IMR-90 (cell line): ENCODE results near the gene C12orf60. TPM values are rescaled to one million over a fixed set of nuclear protein-coding genes. Genes with fewer than 3 reads are reported as not detected.

Source experiments
- ATAC-seq: fragments of 200-7000 bp; cut with Tn5 transposase; 2 replicates; pipeline ENCODE4 v1.9.1; 2020; ENCODE audit warnings: low read depth, mild to moderate bottlenecking, moderate library complexity
- BruUV-seq: library from RNA; stranded (reverse); fragments of 400-500 nt; replicated peaks from 2 replicates; lab custom pipeline; 2021; lab: Mats Ljungman, UMichigan
- CTCF ChIA-PET: fragments of 300-600 bp; formaldehyde crosslinking; extraction: SDS; loops from one replicate; lab custom pipeline; 2021; ENCODE audit warnings: antibody characterized with exemption; lab: Yijun Ruan, JAX
- POLR2A ChIA-PET: fragments of 300-600 bp; sonication (Branson Sonifier 250); formaldehyde crosslinking; loops from one replicate; lab custom pipeline; 2022; ENCODE audit warnings: antibody characterized with exemption; ENCODE audit not compliant: unreplicated experiment; lab: Charles Lee
- DNase-seq: peaks from one replicate; pipeline ENCODE4 v3.0.0; 2013
- H2AFZ ChIP-seq: replicated peaks from 2 replicates; pipeline ENCODE3; 2013; ENCODE audit warnings: low read length, mild to moderate bottlenecking; ENCODE audit not compliant: poor library complexity
- H2AK5ac ChIP-seq: 2 replicates; pipeline ENCODE4 v1.6.1; 2013; ENCODE audit warnings: low read depth, low read length, inconsistent platforms
- H2AK9ac ChIP-seq: replicated peaks from 2 replicates; pipeline ENCODE3; 2013; ENCODE audit warnings: mild to moderate bottlenecking, low read depth, low read length, moderate library complexity; ENCODE audit not compliant: poor library complexity
- H2BK120ac ChIP-seq: 2 replicates; pipeline ENCODE4 v1.6.1; 2013; ENCODE audit warnings: low read depth, low read length, inconsistent platforms
- H2BK15ac ChIP-seq: 3 replicates; pipeline ENCODE4 v1.6.1; 2013; ENCODE audit warnings: low read depth, low read length, inconsistent platforms
- H2BK20ac ChIP-seq: 2 replicates; pipeline ENCODE4 v1.6.1; 2013; ENCODE audit warnings: low read depth, mild to moderate bottlenecking, inconsistent platforms, low read length, moderate library complexity
- H2BK5ac ChIP-seq: 2 replicates; pipeline ENCODE4 v1.6.1; 2013; ENCODE audit warnings: mild to moderate bottlenecking, low read depth, low read length, inconsistent platforms; ENCODE audit not compliant: poor library complexity, severe bottlenecking
- H3K14ac ChIP-seq: replicated peaks from 2 replicates; pipeline ENCODE4 v1.6.1; 2013; ENCODE audit warnings: low read depth, low read length, inconsistent platforms
- H3K18ac ChIP-seq: 2 replicates; pipeline ENCODE4 v1.6.1; 2013; ENCODE audit warnings: low read depth, low read length, control low read depth
- H3K23ac ChIP-seq: 2 replicates; pipeline ENCODE4 v1.6.1; 2013; ENCODE audit warnings: low read depth, low read length, inconsistent platforms
- H3K27ac ChIP-seq: 2 replicates; pipeline ENCODE4 v1.5.1; 2013; ENCODE audit warnings: mild to moderate bottlenecking, control low read depth, low read length; ENCODE audit not compliant: insufficient read depth
- H3K27me3 ChIP-seq: 2 replicates; pipeline ENCODE4 v1.6.1; 2013; ENCODE audit warnings: low read length; ENCODE audit not compliant: control insufficient read depth, insufficient read depth
- H3K36me3 ChIP-seq: 2 replicates; pipeline ENCODE4 v1.6.1; 2013; ENCODE audit warnings: low read length, mixed read lengths; ENCODE audit not compliant: control insufficient read depth, insufficient read depth
- H3K4ac ChIP-seq: 2 replicates; pipeline ENCODE4 v1.6.1; 2013; ENCODE audit warnings: low read depth, low read length, inconsistent platforms
- H3K4me1 ChIP-seq: 2 replicates; pipeline ENCODE4 v1.6.1; 2013; ENCODE audit warnings: low read length, mixed read lengths; ENCODE audit not compliant: control insufficient read depth, insufficient read depth
- H3K4me2 ChIP-seq: 2 replicates; pipeline ENCODE4 v1.6.1; 2013; ENCODE audit warnings: low read depth, mild to moderate bottlenecking, control low read depth, low read length, moderate library complexity
- H3K4me3 ChIP-seq: 2 replicates; pipeline ENCODE4 v1.5.1; 2013; ENCODE audit warnings: low read depth, mild to moderate bottlenecking, control low read depth, low read length, moderate library complexity; ENCODE audit not compliant: insufficient read depth
- H3K56ac ChIP-seq: 2 replicates; pipeline ENCODE4 v1.6.1; 2013; ENCODE audit warnings: low read length, inconsistent platforms; ENCODE audit not compliant: insufficient read depth; ENCODE audit errors: extremely low read depth
- H3K79me1 ChIP-seq, 2 experiments: 2 replicates each; pipeline ENCODE4 v1.6.1; 2013; ENCODE audit warnings: low read length in 2 of 2, inconsistent platforms in 1 of 2, low read depth in 1 of 2
- H3K9ac ChIP-seq: 2 replicates; pipeline ENCODE4 v1.6.1; 2013; ENCODE audit warnings: low read depth, low read length, control low read depth
- H3K9me1 ChIP-seq: 2 replicates; pipeline ENCODE4 v1.6.1; 2013; ENCODE audit warnings: low read length, inconsistent platforms; ENCODE audit not compliant: insufficient read depth
- H3K9me3 ChIP-seq: 2 replicates; pipeline ENCODE4 v1.6.1; 2013; ENCODE audit warnings: low read length; ENCODE audit not compliant: control insufficient read depth, insufficient read depth
- H4K20me1 ChIP-seq: 2 replicates; pipeline ENCODE4 v1.6.1; 2013; ENCODE audit warnings: low read length, inconsistent platforms; ENCODE audit not compliant: insufficient read depth
- H4K5ac ChIP-seq: 2 replicates; pipeline ENCODE4 v1.6.1; 2013; ENCODE audit warnings: mild to moderate bottlenecking, low read depth, low read length, control low read depth
- H4K8ac ChIP-seq, 2 experiments: 2 replicates each; pipeline ENCODE4 v1.6.1; 2013; ENCODE audit warnings: low read depth in 2 of 2, low read length in 2 of 2, control low read depth in 1 of 2, inconsistent platforms in 1 of 2
- H4K91ac ChIP-seq: 2 replicates; pipeline ENCODE4 v1.6.1; 2013; ENCODE audit warnings: low read depth, low read length, inconsistent platforms; ENCODE audit not compliant: insufficient read depth
- BHLHE40 ChIP-seq: fragments of 150-350 bp; IDR thresholded peaks from 2 replicates; pipeline ENCODE4 v1.6.1; 2016; ENCODE audit warnings: mild to moderate bottlenecking, low read depth, low read length
- CEBPB ChIP-seq: IDR thresholded peaks from 2 replicates; pipeline ENCODE4 v1.6.1; 2012; ENCODE audit warnings: low read depth, low read length, improper control_type of control experiment
- CHD1 ChIP-seq: IDR thresholded peaks from 2 replicates; pipeline ENCODE4 v1.6.1; 2012; ENCODE audit warnings: low read depth, low read length, improper control_type of control experiment
- CTCF ChIP-seq: conservative IDR thresholded peaks from 2 replicates; pipeline ENCODE4 v1.5.1; 2012; ENCODE audit warnings: mild to moderate bottlenecking, low read depth, low read length, improper control_type of control experiment
- ELK1 ChIP-seq: fragments of 150-350 bp; IDR thresholded peaks from 2 replicates; pipeline ENCODE4 v1.6.1; 2016; ENCODE audit warnings: low read depth, mild to moderate bottlenecking, low read length, moderate library complexity, borderline replicate concordance
- FOS ChIP-seq: fragments of 150-350 bp; IDR thresholded peaks from 2 replicates; pipeline ENCODE4 v1.6.1; 2016; ENCODE audit warnings: low read depth, low read length
- MAFK ChIP-seq: IDR thresholded peaks from 2 replicates; pipeline ENCODE4 v1.6.1; 2012; ENCODE audit warnings: low read depth, low read length, improper control_type of control experiment
- MAZ ChIP-seq: IDR thresholded peaks from 2 replicates; pipeline ENCODE4 v1.6.1; 2012; ENCODE audit warnings: low read depth, mild to moderate bottlenecking, low read length, improper control_type of control experiment, moderate library complexity, borderline replicate concordance
- MXI1 ChIP-seq: IDR thresholded peaks from 2 replicates; pipeline ENCODE4 v1.6.1; 2012; ENCODE audit warnings: low read depth, mild to moderate bottlenecking, low read length, moderate library complexity, borderline replicate concordance
- NFE2L2 ChIP-seq: fragments of 150-350 bp; IDR thresholded peaks from 2 replicates; pipeline ENCODE4 v1.6.1; 2016; ENCODE audit warnings: low read depth, mild to moderate bottlenecking, low read length
- POLR2A ChIP-seq: IDR thresholded peaks from 2 replicates; pipeline ENCODE4 v1.6.1; 2012; ENCODE audit warnings: mild to moderate bottlenecking, low read depth, low read length
- RAD21 ChIP-seq: IDR thresholded peaks from 2 replicates; pipeline ENCODE4 v1.6.1; 2012; ENCODE audit warnings: low read length, improper control_type of control experiment
- RCOR1 ChIP-seq: IDR thresholded peaks from 2 replicates; pipeline ENCODE4 v1.6.1; 2012; ENCODE audit warnings: mild to moderate bottlenecking, low read length, improper control_type of control experiment; ENCODE audit not compliant: insufficient replicate concordance
- RFX5 ChIP-seq: IDR thresholded peaks from 2 replicates; pipeline ENCODE4 v1.8.0; 2012; ENCODE audit warnings: low read depth, mild to moderate bottlenecking, low read length, moderate library complexity
- SMC3 ChIP-seq: fragments of 150-350 bp; IDR thresholded peaks from 2 replicates; pipeline ENCODE4 v1.6.1; 2016; ENCODE audit warnings: low read depth, mild to moderate bottlenecking, antibody characterized with exemption, low read length, moderate library complexity
- USF2 ChIP-seq: fragments of 150-350 bp; IDR thresholded peaks from 2 replicates; pipeline ENCODE4 v1.6.1; 2017; ENCODE audit warnings: mild to moderate bottlenecking, antibody characterized with exemption, low read length, low read depth
- WGBS, 2 experiments: methylation state at CpG; one replicate each; pipeline versions ENCODE4 v1.1.5 to v1.1.7; 2013; ENCODE audit warnings: missing lambda C conversion rate in 2 of 2; ENCODE audit not compliant: insufficient read length in 1 of 2; ENCODE audit errors: extremely low coverage in 2 of 2; 5-methylcytosine and 5-hydroxymethylcytosine counted together
- dilution Hi-C: fragments of 300-500 bp; cut with HindIII; formaldehyde crosslinking; loops from one replicate; pipeline ENCODE4 v1.14.3; 2018; ENCODE audit warnings: low sequenced_read_pairs; ENCODE audit not compliant: unreplicated experiment
- in situ Hi-C: fragments of 300-500 bp; cut with MboI; formaldehyde crosslinking; loops from 3 replicates; pipeline ENCODE4 v1.14.3; 2019; ENCODE audit warnings: low sequenced_read_pairs, inconsistent platforms, mixed read lengths
- intact Hi-C: fragments of 100-400 bp; cut with micrococcal nuclease; formaldehyde crosslinking; loops from 2 replicates; pipeline ENCODE4 v1.10.0; 2022
- polyA plus RNA-seq, 3 experiments: library from polyadenylated mRNA; depleted of rRNA; stranded (reverse); fragments of >200 nt; gene quantifications; 2 replicates each; pipeline ENCODE4 v1.2.3, GENCODE V29; 2012; ENCODE audit warnings: low replicate concordance in 1 of 3
- total RNA-seq: library from RNA; depleted of rRNA; stranded (reverse); fragments of >200 nt; gene quantifications from 2 replicates; pipeline ENCODE4 v1.2.3, GENCODE V29; 2012

C12orf60 gene
- total and polyA plus RNA-seq, 2 of the 4 experiments (the other 2 are of a cell fraction) = 1.1 TPM

DNA sequence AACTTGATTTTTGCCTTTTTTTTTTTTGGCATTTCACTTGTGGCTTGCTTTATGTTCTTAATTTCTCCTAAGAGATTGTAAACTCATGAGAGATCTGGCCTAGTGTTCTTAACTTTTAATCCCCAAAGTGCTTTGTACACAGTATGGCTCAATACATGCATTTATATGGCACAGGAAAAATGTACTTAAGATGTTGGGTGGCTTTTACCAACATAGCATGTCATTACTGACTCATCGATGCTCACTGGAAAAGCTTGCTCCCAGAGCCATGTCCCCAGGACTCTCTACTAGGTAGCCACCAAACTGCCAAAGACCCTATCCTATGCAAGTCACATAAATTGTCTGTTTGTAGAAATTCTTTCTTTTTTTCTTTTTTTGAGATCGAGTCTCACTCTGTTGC, 23.6 kb downstream of the C12orf60 start:
- Histone ChIP-seq H4K91ac (no peak overlapping the region), H4K5ac (no peak overlapping the region), H4K8ac (no peak overlapping the region), H3K4ac (no peak overlapping the region), H2BK5ac (no peak overlapping the region), H2AK5ac (no peak overlapping the region), H3K18ac (no peak overlapping the region), H3K4me3 (no peak overlapping the region), H3K56ac (no peak overlapping the region), H3K79me1 (no peaks in the 10 kb centered on the region), H4K20me1 (no peaks in the 10 kb centered on the region), H2AFZ (no peak overlapping the region), H3K14ac (no peak overlapping the region), H3K4me2 (no peak overlapping the region), H3K27ac (no peak overlapping the region), H3K27me3 (no peaks in the 10 kb centered on the region), H2AK9ac (no peak overlapping the region), H3K9me1 (0 out of 2 replicates have a peak, but pooled peaks cover 3% of the 10 kb centered on the region), H3K36me3 (no peaks in the 10 kb centered on the region), H3K23ac (no peak overlapping the region), H2BK120ac (no peak overlapping the region), H3K9me3 (no peaks in the 10 kb centered on the region), H3K4me1 (no peaks in the 10 kb centered on the region), H2BK15ac (no peak overlapping the region), H2BK20ac (no peak overlapping the region), H3K9ac (no peak overlapping the region)
- no TSS peak for BruUV-seq
- CTCF ChIA-PET = interaction anchor here (1.4 kb wide), 1 partner anchor 16 kb away, joined by 3 read pairs; no protein-coding TSS in a partner anchor
- POLR2A ChIA-PET = no interaction called here
- no peak for DNase-seq
- TF ChIP-seq CHD1 (no peak), ELK1 (no peak), SMC3 (no peak), RCOR1 (no peak), FOS (no peak), USF2 (no peak), RFX5 (no peak), CEBPB (no peak), MXI1 (no peak), NFE2L2 (no peak), BHLHE40 (no peak), CTCF (no peak), MAZ (no peak), MAFK (no peak), POLR2A (no peak), RAD21 (no peak)
- in situ Hi-C loops = no loop called here
- no CpG with 5 or more reads among the region's 2 CpGs for WGBS, 2 experiments
- ATAC-seq = no peak
- dilution Hi-C loops = no loop called here
- intact Hi-C loops = no loop called here
